Measurements from ENCODE around the gene TAF11L7.

DNA sequence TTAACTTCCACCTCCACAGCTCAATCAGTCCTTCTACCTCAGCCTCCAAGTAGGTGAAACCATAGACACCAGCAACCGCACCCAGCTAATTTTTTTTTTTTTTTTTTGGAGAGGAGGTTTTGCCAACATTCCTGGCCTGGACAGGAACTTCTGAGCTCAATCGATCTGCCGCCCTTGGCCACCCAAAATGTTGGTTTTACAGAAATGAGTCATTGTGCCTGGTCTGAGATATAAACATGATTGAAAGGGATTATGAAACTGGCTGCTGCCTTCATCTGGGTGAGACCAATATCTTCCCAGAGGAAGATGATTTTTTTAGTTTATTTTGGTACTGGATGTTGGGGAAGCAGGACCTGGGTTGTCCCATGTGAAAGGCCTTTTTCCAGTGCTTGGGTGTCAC, 33.8 kb upstream of the TAF11L7 start:
- TF ChIP-seq CTCF (IDR thresholded peaks at IDR 0.05; ENCODE audit: insufficient read depth, low read depth, low read length) (no peak), EZH2 (IDR thresholded peaks at IDR 0.05; ENCODE audit: insufficient read depth, low read length) (no peak)

Measured in astrocyte (in vitro differentiated cells and primary cell).